GM19099 (cell line): Measurements from ENCODE around the gene L1CAM.

Source experiments
- POLR2A ChIP-seq: IDR thresholded peaks from 3 replicates; pipeline ENCODE4 v1.6.1; 2011; ENCODE audit warnings: low read depth; ENCODE audit not compliant: insufficient read length; ENCODE audit errors: extremely low read depth

Gene L1CAM

DNA sequence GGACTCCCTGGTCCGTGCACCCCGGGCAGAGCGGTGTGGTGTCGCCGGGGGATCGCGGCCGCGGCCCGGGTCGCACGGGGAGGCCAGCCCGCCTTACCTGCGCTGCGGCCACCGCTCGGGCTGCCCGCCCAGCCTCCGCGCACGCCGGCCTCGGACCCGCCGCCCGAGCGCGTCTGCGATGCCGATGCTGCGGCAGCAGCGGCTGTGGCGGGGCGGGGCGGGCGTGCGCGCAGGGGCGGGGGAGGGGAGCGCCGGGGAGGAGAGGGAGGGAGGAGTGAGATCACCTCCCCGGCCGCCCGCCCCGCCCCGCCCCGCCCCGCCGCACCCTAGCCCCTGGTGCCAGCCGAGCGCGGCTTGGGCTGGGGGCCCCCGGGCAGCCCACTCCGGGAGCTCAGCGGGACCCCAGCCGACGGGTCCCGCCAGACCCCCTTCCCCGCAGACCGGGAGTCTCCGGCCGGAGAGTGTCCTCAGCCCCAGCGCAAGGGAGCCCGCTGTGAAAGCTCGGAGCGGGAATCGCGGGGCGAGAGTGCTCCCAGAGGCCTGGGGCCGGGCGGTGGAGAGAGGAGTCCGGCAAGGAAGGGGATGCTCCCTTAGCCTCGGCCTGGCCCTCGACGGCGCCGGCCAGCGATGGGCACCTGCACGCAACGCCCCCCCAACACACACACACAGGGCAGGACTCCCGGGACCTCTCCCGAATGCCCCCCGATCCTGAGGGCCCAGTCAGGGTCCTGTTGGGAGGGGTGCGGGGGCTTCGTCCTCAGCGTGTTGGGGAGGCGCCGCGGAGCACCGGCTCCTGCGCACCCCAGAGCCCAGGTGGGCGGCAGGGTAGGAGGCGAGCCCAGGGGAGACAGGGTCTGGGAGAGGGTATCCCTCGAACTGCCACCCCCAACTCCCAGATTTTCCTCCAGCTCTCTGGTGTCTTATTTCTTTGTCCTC, at the start of gene L1CAM:
Gene L1CAM (minus strand): TSS at position 206 of the 936 bp plus-strand sequence. CDS start 10,337 bp downstream, outside the sequence.
- TF ChIP-seq POLR2A, result no peak

DNA sequence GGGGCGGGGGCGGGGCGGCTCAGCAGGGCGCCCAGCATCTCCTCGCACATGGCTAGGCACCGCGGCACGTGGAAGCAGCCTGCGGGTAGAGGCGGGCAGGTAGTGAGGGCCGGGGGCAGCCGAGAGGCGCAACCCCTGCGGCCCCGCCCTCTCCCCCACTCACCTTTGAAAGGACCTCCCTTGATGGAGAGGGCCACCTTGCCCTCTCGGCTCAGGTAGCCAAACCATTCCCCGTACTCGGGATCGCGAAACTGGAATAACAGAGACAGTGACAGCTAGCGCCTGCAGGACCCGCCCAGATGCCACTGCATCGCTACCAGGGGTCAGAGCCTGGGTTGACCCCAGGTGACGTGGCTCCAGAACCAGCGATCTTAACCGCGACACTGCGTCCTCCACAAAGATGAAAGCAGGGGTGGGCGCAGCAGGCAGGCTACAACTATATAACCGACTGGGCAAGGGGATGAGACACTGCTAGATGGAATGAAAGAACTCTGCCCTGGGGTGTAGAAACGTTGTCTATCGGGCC, 49.4 kb upstream of the L1CAM start:
- no peak for TF ChIP-seq POLR2A

GRCh38 chrX:153934762-153935325, 48.9 kb upstream of the L1CAM start, which contains the start of gene NAA10:
TSS of gene NAA10 (minus strand) at chrX:153935037. CDS start at chrX:153934904, 133 bp downstream.
- peak; percentile 60 for TF ChIP-seq POLR2A

- TF ChIP-seq POLR2A, result no peak
Observed at GRCh38 chrX:153934148-153934761, 48.3 kb upstream of the L1CAM start.

- no peak for TF ChIP-seq POLR2A
Observed at GRCh38 chrX:153933748-153934147, 47.8 kb upstream of the L1CAM start.

DNA sequence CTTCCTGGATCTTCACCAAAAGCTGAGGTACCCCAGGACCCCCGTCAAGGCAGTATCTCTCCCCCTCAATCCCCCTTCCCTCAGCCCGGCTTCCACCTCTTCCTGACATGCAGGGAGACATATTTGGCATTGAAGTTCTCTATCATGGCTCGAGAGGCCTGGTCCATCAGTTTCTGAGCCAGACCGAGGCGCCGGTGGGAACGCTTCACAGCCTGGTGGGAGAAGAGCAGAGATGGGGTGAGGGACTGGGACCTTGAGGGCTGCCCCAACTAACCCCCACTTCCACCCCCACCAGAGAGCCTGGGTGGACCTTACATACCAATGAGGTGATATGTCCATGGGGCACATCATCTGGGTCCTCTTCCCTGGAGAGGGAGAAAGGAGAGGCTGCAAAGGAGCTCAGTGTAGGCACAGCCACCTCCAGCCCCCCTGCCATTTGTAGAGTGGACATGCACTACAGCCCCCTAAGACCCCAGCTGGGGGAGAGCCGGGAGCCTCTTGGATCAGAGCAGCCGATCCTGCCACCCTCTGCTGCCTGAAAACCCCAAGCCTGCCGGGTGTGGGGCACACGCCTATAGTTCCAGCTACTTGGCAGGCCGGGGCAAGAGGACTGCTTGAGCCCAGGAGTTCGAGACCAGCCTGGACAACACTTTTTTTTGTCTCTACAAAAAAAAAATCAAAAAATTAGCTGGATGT, 46.4 kb upstream of the L1CAM start:
- TF ChIP-seq POLR2A, result no peak

DNA sequence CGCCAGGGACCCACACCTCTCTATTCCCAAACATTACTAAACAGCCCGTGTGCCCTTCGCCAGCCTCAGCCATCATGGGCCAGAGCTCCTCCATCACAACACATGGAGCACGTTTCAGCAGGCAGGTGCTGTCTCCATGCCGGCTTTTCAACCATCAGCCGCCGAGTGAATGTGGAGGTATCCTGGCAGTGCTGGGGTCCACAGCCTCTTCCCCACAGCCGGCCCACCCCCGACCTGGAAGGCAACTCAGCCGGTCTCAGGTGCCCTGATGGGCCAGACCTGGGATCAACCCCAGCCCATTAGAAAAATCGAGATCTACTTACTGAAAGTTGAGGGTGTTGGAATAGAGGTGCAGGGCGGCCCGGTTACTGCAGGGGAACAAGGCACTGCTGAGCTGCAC, 45.8 kb upstream of the L1CAM start:
- no peak for TF ChIP-seq POLR2A

DNA sequence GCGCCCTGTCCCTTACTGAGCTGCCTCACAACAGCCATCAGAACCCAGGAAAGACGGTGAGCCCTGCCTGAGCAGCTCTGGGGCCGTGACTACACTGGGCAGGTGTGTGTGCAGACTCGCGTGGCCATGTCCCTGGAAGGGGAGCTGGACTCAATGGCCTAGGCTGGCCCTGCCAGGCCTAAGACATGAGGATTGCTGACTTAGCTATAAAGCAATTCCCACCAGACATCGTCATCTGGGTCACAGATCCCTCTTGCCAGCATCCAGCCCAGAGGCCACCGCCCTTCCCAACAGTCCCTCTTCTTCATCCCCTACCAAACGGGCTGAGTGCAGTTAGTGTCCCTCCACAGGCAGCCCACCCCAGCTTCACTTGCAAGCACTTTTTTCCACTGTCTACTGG, 45.2 kb upstream of the L1CAM start:
- TF ChIP-seq POLR2A, result no peak

DNA sequence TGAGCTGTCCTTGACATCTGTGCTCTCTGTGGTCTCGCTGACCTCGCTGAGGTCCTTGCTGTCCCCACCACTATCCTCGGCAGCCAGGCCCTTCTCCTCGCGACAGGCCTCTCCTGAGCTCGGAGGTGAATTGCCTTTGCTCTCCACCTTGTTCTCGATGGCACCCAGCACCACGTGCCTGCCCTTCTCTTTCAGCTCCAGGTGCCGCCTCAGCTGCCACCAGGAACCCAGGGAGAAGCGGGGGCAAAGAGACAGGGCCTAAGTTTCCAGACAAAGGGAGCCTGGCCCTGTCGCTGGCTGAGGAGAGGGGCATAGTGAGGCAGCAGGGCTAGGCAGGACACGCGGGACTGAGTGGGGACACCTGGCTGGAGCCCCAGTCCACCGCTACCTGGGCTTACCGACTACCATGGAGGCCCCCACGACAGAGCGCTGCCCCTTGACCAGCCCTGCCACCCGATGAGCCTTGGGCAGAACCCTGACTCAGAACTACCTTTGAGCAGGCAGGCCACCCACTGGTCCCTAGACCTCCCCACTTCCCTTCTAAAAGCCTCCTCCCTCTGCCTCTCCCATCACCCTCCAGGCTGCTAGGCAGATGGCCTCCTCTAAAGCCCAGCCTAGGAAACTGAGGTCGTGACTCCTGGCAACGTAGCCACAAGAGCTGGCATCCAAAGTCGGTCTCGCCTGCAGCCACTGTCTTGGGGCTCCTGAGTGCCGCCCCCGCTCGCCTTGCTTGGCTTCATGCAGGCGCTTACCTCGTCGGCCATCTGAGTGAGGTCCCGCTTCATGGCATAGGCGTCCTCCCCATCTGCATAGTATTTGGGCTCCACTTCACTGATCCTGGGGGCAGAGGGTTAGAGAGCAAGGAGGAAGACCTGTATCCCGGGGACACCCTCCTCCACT, 44.3 kb upstream of the L1CAM start:
- no peak for TF ChIP-seq POLR2A

- TF ChIP-seq POLR2A, result no peak
Observed at GRCh38 chrX:153929576-153929975, 43.6 kb upstream of the L1CAM start.

DNA sequence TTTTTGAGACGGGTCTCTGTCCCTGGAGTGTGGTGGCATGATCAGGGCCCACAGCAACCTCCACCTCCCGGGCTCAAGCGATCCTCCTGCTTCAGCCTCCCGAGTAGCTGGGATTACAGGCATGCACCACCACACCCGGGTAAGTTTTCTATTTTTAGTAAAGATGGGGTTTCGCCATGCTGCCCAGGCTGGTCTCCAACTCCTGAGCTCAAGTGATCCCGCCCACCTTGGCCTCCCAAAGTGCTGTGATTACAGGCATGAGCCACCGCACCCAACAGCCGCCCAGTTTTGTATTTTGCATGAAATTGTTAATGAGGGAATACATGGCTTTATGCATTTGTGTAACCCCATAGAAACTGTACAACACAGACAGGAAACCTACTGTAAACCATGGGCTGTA, 42.9 kb upstream of the L1CAM start:
- no peak for TF ChIP-seq POLR2A

DNA sequence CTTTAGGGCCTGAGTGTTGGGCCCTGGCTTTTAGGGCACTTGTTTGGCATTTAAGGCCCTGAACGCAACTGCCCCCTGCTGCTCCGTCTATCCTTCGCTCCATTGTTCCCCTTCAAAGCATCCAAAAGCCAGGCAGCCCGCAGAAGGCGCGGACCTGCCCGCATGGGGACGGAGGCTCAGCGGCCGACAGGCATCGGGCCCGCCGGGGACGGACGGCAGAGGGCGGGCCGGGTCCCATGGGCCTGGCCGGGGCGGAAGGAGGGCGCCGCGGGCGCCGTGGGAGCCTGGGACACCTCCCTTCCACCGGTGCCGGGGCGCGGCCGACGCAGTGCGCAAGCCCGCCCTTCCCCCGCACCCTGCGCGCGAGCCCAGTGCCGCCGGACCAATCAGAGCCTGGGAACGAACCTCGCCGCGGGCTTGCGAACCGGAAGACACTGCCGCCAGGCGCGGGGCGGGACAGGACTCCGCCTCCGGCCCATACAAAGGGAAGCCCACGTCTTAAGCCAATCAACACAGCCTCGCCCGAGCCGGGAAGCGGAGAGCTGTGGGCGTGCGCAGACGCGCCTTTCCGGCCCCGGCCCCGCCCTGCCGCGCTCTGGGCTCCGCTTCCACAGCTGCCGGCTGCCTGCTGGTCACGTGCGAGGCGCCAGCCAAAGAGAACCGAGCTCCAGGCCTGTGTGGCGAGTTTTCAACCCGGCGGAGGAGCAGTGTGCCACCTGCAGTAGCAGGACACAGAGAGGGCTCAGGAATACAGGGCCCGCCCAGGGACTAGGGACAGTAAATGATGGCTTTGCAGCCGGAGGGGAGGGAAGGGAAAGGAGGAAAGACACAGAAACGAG, 42.2 kb upstream of the L1CAM start:
- TF ChIP-seq POLR2A, result peak; percentile 73

DNA sequence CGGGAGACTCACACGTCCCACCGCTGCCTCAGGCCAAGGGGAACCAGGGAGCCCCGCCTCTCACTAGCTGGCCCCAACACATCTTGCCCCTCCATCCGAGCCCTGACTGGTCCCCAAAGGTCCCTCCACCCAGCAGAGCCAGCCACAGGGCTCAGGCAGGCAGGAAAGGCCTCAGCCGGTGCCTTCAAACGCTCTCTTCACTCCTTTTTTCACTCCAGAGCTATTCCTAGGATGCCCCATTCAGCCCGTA, 41.6 kb upstream of the L1CAM start:
- TF ChIP-seq POLR2A, result no peak
